ENCODE data around the gene THAP7.

- TF ChIP-seq POLR2A (IDR thresholded peaks at IDR 0.05) = no peak
- no peak for TF ChIP-seq CTCF (IDR thresholded peaks at IDR 0.05)
These were observed 20.6 kb upstream of the THAP7 start for GRCh38 chr22:21022507-21022906.
